T follicular helper cell (primary cell): ENCODE measurements around the gene EXOC4.

ENCODE experiments used
- DNase-seq: peaks from one replicate; pipeline ENCODE4 v3.0.0-alpha.2; 2020; ENCODE audit warnings: low read depth

Gene EXOC4

DNA sequence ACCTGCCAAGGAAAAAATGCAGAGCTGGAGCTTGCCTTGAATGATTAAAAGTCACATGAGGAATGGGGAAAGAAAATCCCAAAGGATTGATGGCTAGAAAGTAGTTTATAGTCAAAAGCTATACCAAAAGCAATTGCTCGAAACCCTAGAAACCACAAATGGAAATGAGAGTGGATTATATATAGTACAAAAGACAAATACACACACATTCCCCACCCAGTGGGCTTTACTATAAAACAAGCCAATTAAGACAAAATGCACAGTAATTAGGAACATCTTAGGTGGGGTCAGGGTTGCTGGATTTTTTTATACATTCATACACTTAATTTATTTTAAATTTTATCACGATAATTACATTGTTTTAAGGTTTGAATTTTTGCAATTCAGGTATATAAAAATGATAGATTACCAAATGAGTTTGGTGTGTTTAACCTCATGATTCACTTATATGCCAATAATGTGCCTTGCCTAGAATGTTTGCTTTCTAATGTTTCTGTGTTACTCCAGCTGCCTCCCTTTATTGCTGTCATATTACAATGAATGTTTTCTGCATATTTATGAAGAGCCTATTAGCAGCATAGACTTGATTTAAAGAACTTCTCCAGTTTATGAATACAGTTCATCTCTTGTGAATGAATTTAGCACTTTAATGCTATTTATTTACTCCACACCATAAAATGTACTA is 421.3 kb downstream of the EXOC4 start:
- no peak for DNase-seq

DNA sequence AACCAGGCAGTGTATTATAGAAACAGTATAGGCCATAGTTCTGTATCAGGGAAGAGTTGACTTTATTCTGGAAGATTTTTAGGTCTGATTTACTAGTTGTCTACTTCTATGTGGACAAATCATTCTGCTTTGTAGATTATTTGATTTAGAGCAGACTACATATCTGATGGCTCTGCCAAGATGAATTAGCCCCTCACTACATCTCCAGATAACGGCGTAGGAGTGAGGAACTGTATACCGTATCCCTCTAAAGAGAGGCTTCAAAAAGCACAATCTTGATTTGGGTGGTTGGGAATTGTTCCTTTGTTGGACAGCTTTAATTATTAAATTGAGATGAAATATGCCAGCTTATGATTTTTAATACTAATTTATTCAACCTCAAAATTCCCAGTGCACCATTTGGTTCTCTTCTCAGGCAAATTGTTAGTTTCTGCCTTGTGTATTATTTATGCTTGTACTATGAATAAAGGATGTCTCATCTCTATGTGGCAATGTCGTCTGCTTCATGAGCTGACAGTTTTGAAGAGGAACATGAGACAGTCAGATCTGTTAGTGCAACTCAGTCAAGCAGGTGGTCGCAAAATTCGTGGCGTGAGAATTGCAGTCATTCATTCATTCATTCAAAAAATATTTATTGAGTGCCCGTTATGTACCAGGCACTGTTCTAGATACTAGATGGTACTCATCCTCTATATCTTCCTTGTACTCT is 422.8 kb downstream of the EXOC4 start:
- no peak for DNase-seq

DNA sequence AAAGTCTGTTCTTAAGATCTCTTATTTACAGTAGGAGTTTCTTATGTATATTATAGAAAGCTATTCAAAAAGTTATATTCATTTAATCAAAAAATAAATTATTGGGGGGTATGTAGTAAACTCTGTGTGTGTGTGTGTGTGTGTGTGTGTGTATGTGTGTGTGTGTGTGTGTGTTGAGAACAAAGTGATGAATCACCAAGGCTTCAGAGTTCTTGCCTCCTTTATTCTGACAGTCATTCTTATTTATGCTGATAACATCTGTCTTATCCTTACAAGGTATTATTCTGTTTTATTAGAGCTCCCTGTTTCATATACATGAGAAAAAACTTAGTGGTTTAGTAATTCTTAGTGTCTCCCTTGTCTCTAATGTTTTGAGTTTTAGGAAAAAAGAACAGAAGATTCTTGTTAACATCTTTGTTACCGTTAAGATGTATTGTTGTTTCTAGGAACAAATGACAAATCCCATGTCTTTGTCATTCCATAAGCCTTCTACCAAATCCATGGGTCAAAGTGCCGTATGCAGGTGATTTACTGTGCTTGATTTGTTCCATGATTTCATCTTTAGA is 424.0 kb downstream of the EXOC4 start:
- DNase-seq = no peak

DNA sequence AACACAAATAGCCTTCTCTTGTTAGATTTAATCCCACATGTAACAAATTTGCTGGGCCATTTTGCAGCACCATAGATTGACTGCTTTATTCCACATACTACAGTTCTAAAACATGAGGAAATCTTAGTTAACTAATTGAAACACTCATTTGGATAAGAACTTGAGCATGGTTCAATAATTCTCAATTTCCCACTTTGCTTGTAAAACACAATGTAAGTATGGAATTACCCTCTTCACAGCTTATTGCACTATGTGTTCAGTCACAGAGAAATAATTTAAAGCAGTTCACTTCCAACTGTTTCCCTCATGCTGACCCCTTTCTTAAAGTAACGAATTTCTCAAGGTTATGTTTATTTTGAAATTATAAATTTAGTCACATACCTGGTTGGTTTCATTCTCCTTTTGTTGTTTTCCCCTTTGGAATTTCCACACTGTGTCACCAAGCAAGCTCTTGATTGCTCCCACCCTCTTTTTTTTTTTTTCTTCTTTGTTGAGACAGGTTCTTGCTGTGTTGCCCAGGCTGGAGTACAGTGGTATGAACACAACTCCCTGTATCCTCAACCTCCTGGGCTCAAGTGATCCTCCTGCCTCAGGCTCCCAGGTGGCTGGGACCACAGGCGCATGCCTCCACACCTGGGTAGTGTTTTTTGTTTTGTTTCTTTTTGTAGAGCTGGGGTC is 425.4 kb downstream of the EXOC4 start:
- DNase-seq = no peak

DNA sequence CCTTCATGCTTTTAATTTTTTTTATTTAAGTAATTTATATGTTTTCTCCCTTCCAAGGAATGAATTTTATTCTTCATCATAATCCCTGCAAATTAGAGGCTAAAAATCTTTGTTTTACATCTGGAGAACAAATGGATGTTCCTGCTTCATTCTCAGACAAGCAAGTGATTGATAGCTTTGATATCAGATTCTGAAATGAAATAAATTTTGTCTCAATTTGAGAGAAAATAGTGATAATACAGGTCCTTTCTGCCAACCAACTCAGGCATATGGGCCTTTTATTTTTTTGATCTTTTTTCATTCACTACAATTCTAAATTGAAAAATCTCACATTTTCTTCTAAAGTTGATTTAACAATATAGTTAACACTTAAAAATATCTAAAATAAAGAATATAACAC is 427.1 kb downstream of the EXOC4 start:
- DNase-seq = no peak

DNA sequence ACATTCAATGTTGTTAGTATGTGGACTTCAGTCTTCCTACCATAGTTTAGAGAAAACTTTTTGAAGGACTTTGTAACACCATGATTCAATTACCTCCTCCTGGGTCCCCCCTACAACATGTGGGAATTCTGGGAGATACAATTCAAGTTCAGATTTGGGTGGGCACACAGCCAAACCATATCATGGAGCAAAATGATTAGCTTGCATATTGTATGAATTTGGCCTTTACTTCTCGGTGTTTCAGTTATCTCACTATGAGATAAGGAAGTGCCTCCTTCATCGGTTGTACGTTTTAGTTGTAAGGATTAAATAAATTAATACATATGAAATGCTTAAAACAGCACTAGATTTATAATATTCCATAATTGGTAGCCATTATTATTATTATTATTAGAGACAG is 428.7 kb downstream of the EXOC4 start:
- DNase-seq = no peak

DNA sequence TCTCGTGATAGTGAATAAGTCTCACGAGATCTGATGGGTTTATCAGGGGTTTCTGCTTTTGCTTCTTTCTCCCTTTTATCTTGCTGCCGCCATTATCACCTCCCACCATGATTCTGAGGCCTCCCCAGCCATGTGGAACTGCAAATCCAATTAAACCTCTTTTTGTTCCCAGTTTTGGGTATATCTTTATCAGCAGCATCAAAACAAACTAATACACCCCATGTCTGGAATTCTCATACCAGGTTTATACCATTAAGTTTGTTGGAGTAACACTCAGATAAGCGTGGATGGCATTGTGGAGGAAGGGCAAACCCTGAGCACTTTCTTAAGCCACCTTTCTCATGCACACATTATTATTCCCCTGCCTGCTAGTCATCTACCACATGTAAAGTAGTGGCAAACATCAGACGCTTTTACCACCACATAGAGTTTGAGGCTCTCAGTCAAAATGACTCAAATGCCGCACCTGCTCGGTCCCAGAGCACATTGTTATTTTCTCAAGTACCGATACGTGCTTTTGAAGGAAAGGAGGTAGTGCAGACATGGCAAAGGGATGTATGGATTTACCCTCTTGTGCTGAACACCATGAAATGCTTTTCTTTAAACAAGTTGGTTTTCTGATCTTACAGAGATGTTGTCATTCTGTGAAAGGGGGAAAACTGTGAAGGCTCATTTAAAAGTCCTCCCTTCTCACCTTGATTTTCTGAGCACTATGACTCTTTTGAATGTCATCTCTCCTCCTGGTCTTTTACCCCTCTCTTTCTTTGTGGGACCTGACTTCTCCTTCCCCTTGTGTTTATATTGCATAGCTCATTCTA is 429.7 kb downstream of the EXOC4 start:
- no peak for DNase-seq

DNA sequence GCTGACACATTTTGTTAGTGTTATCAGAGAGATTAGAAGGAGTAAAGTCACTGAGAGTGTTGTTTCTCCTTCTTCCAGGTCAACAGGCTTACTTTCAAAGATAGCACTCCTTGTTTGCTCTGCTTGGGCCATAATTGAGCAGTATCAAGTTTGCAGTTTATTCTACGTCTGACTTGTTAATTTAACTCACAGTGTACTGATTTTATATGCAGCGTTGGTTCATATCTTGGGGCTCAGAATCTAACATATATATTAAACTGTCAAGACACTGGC is 430.2 kb downstream of the EXOC4 start:
- no peak for DNase-seq

DNA sequence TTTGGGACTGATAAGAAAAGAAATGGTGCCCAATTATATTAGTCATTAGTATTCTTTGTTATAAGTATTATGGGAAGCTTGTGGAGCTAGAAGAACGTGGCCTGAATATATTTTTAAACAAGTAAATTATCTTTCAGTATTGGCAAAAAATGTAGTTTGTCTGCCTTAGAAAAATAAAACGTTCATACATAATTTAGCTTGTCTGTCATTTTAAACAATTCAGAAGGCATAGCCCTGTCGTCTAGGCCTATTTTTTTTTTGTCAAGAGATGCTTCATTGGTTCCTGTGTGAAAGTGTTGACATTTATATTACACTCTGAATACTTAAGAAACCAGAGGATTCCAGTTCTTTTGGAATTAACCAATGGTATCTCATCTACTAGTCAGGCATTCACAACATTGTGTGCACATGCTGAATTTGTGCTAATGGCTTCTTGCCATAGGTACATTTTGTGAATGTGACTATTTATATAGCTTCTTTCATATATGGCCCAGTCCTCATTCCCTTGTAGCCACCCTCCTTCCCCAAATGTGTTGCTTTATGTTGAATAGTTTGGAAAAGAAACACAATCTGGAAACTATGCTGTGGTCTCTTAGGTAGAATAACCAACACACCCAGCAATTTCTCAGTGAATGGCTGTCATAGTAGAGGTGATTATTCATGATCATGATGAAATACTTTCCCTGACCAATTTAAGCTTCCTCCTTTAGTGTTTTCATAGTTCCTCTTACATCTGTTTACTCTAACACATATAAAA is 435.8 kb downstream of the EXOC4 start:
- no peak for DNase-seq

DNA sequence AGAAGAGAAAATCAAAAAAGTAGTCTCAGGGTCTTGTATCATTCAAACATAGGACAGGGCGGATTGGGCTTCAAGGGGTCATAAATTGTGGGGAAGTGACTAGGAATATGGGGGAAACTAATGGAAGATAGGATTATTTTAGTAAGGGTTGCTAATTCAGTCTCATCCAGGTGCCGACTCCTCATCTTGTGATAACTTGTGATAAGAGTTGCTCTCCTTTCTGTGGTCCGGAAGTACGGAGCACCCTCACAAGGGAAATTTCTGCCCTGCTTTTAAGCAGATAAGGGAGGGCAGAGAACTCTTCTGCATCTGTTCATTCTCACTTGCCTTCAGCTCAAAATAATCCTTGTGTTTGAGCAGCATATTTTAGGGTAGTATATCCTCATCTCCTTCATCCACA is 437.9 kb downstream of the EXOC4 start:
- no peak for DNase-seq

DNA sequence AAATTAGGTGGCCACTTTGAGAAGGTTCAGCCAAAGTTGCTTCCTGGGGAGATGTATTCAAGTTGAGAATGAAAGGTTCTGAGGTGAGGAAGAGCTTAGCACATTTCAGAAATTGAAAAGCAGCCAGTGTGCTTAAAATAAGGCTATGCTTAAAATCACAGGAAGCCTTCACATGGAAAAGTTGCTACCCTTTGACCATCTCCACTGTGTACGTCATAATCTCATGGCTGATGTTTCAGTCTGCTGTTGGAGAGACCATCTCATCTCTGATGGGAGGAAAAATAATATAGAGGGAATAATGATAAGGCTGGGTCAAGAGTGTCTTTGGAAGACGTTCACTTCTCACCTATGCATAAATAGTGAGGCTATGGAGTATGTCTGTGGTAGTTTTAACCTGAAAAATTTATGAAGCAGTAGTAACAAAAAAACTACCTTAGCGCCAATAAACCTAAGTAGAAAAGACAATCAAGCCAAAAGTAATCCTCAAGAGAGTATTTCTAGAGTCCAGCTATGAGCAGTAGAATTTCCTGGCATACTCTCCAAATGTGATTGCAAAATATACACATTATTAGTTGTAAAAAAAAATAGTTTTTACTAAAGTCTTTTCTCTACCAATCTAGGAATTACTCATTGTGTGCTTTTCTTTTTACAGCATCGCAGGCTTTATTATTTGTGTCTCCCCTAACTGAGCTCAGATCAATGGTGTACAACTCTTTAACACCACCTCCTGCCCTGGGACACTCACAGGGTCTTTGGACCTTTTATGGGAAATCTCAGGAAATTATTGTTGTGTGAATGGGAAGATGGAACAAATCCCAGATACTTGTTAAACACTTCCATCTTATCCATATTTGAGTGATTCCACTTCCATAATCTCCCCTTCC is 439.1 kb downstream of the EXOC4 start:
- DNase-seq = no peak

DNA sequence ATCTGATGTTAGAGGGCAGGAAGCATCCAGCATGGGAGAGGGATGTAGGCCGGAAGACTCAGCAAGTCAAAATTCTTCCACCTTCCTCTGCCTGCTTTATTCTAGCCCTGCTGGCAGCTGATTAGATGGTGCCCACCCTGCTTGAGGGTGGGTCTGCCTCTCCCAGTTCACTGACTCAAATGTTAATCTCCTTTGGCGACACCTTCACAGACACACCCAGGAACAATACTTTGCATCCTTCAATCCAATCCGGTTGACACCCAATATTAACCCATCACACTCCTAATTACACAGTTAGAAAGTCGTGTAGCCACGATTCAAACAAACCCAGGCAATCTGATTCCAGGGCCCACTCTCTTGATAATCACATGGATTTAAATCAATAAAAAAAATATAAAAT is 440.4 kb downstream of the EXOC4 start:
- DNase-seq = no peak

DNA sequence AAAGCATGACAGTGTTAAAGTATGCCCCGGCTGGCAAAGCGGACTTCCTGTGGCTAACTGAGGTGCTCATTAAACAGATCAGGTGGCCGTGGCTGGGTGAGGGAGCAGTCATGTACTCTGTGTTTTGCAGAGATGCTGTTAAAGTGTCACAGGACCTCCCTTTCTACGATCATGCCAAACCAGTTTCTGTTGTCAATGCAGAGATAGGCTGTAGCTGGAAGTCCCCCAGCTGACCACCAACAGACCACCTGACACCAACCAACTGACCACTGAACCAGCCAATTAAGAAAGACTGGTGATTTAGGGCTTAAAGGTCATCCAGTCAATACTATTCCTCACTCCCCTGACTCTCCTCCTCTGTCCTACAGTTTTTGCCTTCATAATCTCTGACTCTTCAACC is 443.2 kb downstream of the EXOC4 start:
- DNase-seq = no peak

DNA sequence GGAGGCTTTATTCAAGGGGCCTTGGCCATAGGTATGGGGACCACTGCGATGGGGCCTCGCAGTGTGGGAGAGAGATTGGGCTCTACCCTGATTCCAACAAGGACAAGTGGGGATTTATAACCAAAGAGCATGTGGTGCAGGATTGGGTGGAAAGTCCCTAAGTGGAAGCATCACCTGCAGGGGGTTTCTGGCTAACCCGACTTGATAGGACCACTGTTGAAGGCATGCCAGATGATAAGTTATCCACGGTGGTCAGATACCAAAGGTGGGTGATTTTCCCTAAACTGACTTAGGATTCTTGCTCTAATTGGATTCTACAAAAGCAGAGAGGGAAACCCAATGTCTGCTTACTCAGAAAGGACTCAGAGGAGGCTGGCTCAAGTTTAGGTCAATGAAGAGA is 444.7 kb downstream of the EXOC4 start:
- no peak for DNase-seq

DNA sequence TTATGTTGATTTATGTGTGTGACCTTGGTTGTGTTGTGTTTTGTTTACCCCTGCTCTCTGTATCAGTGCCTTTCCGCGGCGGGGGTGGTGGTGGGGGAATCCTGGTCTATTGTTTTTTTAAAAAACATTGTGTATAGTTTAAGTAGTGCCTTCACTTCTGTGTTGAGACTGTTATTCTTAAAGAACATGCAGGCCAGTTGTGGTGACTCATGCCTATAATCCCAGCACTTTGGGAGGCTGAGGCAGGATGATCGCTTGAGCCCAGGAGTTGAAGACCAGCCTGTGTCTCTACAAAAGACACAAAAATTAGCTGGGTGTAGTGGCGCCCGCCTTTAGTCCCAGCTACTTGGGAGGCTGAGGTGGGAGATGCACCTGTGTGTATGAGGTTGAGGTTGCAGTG is 445.2 kb downstream of the EXOC4 start:
- no peak for DNase-seq

DNA sequence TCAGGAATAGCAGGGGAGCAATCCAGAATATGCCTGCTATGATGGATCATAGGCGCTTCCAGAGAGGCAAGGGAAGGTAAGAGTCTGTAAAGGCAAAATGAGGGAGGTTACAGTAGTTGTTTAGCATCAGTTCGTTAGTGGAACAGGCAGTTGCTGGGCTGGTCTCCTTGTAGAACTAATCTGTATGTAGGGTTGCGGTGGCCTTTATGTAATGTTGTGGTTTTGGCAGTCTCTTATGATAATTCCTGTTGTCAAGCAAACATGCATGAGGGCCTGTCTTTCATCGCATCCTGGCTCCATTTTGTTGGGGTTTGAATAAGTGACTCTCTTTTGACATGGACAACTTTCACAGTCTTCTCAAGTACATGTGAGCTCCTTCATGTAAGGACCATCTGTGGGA is 446.5 kb downstream of the EXOC4 start:
- DNase-seq = no peak

DNA sequence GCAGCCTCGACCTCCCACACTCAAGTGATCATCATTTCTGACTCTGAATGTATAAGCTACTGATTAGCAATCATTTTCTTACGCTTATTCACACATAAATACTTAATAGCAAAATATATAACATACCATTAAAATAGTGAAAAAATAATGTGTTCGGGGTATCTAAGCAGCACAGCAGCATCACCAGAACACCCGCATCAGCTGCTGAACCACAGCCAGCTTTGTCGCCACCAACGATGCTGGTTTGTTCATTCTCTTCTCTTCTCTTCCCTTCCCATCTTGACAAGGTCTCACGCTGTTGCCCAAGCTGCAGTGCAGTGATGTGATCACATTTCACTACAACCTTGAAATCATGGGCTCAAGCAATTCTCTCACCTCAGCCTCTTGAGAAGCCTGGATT is 449.2 kb downstream of the EXOC4 start:
- no peak for DNase-seq

DNA sequence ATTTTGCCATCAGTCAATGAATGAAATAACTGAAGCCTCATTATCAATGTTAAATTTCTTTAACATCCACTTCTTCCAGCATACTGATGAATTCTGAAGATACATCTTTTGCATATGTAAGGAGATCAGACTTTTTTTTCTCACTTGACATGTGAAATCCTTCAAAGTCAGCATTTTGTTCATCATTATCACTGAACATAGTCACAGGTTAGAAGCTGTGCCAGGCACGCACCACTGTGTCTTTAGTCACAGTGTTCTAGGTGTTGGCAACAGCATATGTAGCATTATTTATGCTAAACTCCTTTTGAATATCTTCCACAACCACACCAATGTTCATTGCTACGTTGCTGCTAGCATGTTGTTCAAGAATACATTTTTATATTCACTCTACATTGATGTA is 450.1 kb downstream of the EXOC4 start:
- DNase-seq = no peak

DNA sequence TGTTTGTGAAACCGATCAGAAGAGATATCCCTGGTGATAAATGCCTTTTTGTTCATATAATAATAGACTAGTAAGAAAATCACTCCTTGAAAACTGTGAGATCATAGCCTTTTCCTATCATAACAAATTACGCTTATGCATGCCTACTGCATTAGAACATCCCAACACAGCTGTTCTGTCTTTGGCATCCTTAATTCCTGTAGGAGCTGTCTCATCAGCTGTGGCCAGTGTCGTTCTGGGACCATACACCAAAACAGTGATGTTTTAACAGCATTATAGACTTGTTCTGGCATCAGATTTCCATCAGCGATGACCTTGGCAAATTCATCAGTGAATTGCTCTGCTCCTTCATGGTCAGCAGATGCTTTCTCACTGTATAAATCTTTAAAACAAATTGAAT is 450.7 kb downstream of the EXOC4 start:
- DNase-seq = no peak

DNA sequence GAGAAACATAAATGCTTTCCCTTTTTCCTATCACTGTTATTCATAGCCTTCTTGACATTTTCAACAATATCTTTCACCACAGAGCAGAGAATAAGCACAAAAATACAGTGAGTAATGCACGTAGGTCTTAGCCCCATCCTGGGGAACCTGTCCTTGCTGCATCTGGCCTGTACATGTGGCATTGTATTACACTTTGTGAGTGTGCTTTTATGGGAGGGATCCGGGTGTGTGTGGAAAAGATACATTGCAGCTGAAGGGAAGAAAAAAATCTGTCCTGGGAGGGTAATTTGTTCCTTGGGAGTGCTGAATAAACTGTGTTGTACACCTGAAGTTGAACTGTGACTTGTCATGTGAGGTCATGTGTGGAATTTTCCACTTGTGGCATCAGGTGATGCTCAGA is 451.6 kb downstream of the EXOC4 start:
- no peak for DNase-seq

DNA sequence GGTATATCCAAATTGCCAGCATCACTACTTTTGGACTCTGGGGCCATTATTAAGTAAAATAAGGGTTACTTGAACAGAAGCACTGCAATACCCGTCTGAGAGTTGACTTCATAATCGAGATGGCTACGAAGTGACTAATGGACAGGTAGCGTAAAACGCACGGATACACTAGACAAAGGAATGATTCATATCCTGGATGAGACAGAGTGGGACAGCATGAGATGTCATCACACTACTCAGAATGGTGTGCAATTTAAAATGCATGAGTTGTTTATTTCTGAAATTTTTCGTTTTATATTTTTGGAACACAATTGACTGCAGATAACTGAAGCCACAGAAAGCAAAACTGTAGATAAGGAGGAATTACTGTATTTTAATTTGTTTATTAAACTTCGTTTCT is 452.7 kb downstream of the EXOC4 start:
- no peak for DNase-seq
